Astrocyte of the hippocampus (primary cell): ENCODE data around the gene ANO8.

Experiments
- DNase-seq: peaks from one replicate; pipeline ENCODE4 v3.0.0; 2011; ENCODE audit warnings: low read depth, low spot score

The ANO8 gene

DNA sequence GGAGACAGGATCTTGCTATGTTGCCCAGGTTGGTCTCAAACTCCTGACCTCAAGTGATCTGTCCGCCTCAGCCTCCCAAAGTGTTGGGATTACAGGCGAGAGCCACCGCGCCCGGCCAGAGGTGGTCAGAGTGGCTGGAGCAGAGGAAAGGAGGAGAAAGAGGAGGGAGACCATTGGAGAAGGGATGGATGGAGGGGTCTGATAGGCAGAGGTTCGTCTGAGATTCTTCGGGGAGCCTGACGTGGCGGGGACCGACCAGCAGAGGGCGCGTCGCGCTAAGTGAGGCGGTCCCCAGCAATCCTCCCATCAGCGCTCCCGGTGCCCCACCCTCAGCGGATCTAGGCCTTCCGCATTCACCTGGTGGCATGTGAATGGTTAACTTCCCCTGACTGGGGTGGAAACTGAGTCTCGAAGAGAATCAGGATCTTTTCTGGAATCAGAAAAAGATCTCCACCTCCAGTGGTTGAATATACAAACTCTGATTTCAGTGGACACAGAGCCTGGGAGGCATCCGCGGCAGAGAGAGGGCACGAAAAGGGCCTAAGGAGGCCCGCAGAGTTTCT lies 11.5 kb upstream of the ANO8 start:
- peak; percentile 85 for DNase-seq

DNA sequence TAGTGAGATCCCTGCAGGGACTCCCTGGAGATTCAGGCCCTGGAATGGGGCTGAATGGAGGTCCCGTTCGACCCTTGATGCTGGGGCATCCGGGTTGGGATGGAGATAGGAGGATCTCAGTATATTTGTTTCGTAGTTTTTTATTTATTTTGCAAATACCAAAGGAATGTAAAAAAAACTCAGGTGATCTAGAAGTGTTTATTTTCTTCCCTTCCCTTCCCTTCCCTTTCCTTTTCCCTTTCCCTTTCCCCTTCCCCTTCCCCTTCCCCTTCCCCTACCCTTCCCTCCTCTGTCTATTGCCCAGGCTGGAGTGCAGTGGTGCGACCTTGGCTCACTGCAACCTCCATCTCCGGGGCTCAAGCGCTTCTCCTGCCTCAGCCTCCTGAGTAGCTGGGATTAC lies 7.2 kb upstream of the ANO8 start:
- DNase-seq, result no peak

- DNase-seq, result no peak
These were observed 6.7 kb upstream of the ANO8 start for GRCh38 chr19:17341386-17341785.

DNA sequence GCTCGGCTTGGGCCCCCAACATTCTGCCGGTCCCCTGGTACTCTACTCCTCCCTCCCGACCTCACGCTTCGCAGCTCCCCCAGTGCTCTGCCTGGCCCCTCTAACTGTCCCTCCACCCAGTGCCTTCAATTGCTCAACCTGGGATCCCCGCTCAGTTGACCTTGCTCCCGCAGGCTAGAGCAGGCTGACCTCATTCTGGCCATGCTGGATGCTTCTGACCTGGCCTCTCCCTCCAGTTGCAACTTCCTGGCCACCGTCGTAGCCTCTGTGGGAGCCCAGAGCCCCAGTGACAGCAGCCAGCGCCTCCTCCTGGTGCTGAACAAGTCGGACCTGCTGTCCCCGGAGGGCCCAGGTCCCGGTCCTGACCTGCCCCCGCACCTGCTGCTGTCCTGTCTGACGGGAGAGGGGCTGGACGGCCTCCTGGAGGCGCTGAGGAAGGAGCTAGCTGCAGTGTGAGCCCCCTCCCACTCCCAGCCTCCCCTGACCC lies 6.3 kb upstream of the ANO8 start:
- DNase-seq, result no peak

DNA sequence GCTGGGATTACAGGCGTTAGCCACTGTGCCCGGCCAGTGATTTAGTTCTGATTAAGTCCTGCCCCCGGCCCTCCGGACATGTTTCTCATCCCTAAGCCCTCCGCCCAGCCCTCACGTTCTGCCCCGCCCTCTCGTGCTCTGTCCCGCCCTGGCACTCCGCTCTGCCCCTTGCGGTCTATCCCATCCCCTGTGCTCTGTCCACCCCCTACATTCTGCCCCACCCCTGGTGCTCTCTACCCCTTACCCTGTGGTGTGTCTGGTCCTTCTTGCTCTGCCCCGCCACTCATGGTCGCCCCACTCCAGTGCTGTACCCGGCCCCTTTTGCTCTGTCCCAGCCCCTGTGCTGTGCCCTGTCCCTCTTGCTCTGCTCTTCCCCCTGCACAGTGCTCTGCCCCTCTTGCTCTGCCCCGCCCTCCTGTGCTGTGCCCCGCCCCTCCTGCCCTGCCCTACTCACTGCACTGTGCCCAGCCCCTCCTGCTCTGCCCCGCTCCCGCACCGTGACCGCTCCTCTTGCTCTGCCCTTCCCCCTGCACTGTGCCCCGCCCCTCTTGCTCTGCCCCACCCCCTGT lies 5.7 kb upstream of the ANO8 start:
- no peak for DNase-seq

GRCh38 chr19:17339088-17339741 lies 4.6 kb upstream of the ANO8 start:
- no peak for DNase-seq

GRCh38 chr19:17338433-17339078 lies 3.9 kb upstream of the ANO8 start:
- DNase-seq, result no peak

GRCh38 chr19:17337675-17338432 lies 3.2 kb upstream of the ANO8 start:
- DNase-seq, result no peak

- peak; percentile 99 for DNase-seq
These were observed 2.4 kb upstream of the ANO8 start, which contains the start of gene GTPBP3 for GRCh38 chr19:17336872-17337674. Gene GTPBP3, plus strand, starts transcription at chr19:17337553. Its CDS starts 59 bp downstream, at chr19:17337612.

- DNase-seq, result no peak
These were observed 920 bp upstream of the ANO8 start for GRCh38 chr19:17335575-17335974.

DNA sequence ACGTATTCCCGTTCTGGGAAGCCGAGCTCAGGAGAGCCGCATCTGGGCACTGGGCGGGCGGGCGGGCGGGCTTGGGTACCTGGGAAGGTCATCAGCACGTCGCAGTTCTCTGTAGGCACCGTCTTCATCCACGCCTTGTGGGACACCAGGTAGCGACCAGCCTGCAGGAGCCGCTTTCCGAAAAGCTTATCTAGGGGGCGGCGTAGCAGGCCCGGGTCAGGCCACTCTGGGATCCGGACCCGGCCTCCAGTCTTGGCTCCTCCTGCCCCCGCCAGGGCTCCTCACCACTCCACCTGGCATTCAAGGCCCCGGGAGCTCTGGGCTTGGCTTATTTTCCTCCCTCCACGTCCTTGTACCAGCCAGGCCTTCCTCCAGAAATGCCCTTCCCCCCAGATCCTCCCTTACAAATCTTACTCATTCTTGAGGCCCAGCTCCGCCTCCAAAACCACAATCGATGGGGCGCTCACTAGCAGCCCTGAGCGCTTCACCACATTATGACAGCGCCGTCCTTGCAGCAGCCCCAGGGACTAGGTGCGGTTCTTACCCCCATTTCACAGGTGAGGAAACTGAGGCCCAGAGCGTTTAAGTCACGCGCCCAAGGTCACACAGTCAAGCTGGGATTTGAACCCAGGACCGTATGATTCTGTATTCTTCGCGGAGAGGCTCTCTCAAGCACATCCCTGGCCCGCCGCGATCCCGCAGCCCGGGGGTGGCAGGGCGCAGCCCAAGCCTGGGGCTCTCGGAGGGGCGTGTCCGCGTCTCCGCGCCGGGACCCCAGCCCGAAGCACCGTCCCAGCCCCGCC lies 843 bp downstream of the ANO8 start:
- DNase-seq, result peak; percentile 82

GRCh38 chr19:17332677-17333581 lies 1.7 kb downstream of the ANO8 start:
- peak; percentile 43 for DNase-seq

GRCh38 chr19:17332360-17332676 lies 2.3 kb downstream of the ANO8 start:
- no peak for DNase-seq

DNA sequence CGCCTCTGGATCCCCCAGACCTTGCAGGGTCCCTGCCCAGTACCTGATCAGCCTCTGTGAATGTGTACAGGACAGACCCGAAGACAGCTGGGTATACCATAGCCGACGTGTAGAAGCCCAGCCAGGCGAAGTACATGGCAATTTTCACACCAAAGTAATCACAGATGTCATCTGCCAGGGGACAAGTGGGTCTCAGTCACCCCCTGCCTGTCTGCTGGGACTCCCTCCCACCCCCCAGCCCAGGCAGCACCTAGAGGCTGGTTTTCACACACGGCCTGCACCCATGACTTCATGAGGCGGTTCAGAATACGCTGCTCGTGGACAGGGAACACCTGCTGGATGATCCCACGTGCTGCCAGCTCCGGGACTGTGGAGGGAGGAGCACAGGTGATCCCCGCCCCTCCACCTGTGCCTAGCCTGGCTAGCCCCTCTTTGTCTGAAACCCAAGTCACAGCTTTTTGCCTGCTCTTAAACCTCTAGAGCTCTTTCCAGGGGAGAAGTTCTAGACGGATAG lies 3.6 kb downstream of the ANO8 start:
- DNase-seq, result no peak

- DNase-seq, result no peak
These were observed 4.2 kb downstream of the ANO8 start for GRCh38 chr19:17330262-17331044.

DNA sequence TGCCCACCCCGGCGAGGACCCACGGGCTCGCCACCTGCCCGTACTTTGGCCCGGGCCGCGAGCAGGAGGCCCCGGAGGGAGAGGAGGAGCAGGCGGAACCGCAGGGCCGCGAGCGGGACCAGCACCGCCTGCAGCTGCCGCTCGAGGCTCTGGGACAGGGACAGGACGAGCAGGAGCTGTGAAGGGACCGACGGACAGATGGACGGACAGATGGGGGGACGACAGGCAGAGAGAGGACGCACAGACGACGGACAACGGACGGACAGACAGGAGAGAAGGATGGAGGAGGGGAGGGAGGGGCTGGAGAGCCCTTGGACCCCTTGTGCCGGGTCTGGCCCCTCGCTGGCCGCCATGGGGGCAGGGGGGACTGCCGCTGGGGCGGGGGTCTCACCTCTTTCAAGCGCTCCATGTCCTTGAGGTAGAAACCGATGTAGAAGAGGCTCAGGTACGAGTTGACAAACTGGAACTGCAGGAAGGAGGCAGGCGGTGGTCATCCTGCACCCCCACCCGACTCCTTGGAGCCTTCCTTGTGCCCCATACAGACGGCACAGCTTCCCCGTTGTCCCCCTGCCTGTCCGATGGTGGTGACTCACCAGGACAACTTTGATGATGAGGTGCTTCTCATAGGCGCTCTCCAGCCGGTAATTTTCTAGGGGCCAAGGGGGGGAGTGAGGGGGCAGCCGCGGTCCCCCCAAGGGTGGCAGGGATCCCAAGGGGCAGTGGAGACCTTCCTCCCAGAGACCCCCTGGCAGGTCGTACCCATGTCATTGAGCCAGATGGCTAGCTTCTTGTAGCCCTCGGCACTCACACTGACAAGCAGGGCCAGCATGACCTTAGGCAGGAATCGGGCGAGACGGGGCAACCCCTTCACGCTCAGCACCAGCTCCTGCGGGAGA lies 5.0 kb downstream of the ANO8 start:
- no peak for DNase-seq
